Activated T-helper 1 cell treated with anti-CD3 and anti-CD28 coated beads, Interleukin-2, amount 50 U/mL, for 16 hours (primary cell): ENCODE measurements around the gene PLA2G10.
"Not testable (repeated sequence)": the region's sequence is repeated elsewhere in the genome, so short reads cannot be mapped to it uniquely, and the experiment has no call there.

Experiments
- DNase-seq, 2 donors: peaks; one replicate each; pipeline ENCODE4 v3.0.0-alpha.2; 2020; ENCODE audit warnings: low read depth in 1 of 2, low spot score in 1 of 2

The PLA2G10 gene

GRCh38 chr16:14694129-14694528, at the start of gene PLA2G10:
Gene PLA2G10 (minus strand): TSS chr16:14694308. CDS start chr16:14694229, 79 bp downstream.
- not testable (repeated sequence) for DNase-seq

GRCh38 chr16:14742273-14743128, 48.4 kb upstream of the PLA2G10 start, which contains the start of gene NPIPA2:
Gene NPIPA2 (plus strand): TSS chr16:14742533. CDS start chr16:14748066, 5,533 bp downstream.
- DNase-seq: not testable (repeated sequence)

- not testable (repeated sequence) for DNase-seq
These were observed 47.7 kb upstream of the PLA2G10 start for GRCh38 chr16:14741794-14742193.

- not testable (repeated sequence) for DNase-seq
These were observed 46.8 kb upstream of the PLA2G10 start for GRCh38 chr16:14740832-14741385.

GRCh38 chr16:14733233-14733632, 39.1 kb upstream of the PLA2G10 start:
- not testable (repeated sequence) for DNase-seq

GRCh38 chr16:14703156-14704011, 9.3 kb upstream of the PLA2G10 start, which contains the start of gene NPIPA3:
Gene NPIPA3 (plus strand): TSS chr16:14703411. CDS start chr16:14708944, 5,533 bp downstream.
- DNase-seq: not testable (repeated sequence)

GRCh38 chr16:14702672-14703071, 8.6 kb upstream of the PLA2G10 start:
- not testable (repeated sequence) for DNase-seq

- not testable (repeated sequence) for DNase-seq
These were observed 7.8 kb upstream of the PLA2G10 start for GRCh38 chr16:14701859-14702258.

- DNase-seq: not testable (repeated sequence)
These were observed 8.0 kb downstream of the PLA2G10 start for GRCh38 chr16:14685870-14686793.

GRCh38 chr16:14682121-14682520, 12.0 kb downstream of the PLA2G10 start:
- DNase-seq: no peak

- no peak for DNase-seq
These were observed 13.0 kb downstream of the PLA2G10 start for GRCh38 chr16:14681115-14681514.

GRCh38 chr16:14680396-14680795, 13.7 kb downstream of the PLA2G10 start:
- not testable (repeated sequence) for DNase-seq

GRCh38 chr16:14678748-14679497, 15.2 kb downstream of the PLA2G10 start:
- no peak for DNase-seq

GRCh38 chr16:14677627-14678026, 16.5 kb downstream of the PLA2G10 start:
- no peak for DNase-seq

GRCh38 chr16:14676633-14677032, 17.5 kb downstream of the PLA2G10 start:
- DNase-seq: no peak

- no peak for DNase-seq
These were observed 21.6 kb downstream of the PLA2G10 start for GRCh38 chr16:14672403-14672971.

- no peak for DNase-seq
These were observed 24.3 kb downstream of the PLA2G10 start for GRCh38 chr16:14669776-14670175.

- DNase-seq: no peak
These were observed 25.4 kb downstream of the PLA2G10 start for GRCh38 chr16:14668556-14669223.
